ENCODE measurements around the gene ENDOD1.

ENDOD1 gene

DNA sequence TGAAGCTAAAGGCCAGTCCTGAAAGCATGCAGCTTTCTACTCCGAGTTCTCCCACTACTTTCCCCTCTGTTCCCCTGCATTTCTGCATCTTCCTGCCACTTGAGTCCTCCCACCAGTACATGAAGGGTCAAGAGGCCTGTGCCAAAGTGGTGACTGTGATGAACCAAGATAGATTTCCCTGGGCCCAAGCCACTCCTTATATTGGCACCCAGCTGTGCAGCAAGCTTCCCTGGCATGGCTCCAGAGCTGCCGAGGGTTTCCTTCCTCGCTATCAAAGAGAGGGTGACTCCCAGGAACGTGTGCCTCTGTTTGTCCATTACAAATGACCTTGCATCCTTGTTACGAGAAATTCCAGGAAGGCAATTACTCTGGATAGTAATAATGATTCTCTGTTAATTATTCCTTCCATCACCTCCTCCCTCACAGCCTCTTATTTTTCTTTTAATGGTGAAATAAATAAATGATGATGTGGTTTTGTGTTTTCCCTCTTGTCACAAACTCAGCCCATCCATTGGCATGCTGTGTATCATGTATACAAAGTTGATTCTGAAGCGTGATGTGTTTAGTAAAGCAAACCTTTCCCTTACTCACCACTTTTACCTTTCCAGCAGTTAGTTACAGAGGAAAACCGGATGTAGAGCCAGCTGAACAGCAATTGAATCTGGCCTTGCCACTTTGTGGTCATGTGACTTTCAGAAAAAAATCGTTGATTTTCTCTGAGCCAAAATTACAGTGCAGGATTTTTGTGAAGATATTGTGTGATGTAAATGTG is 14.7 kb upstream of the ENDOD1 start:
- DNase-seq: no peak

DNA sequence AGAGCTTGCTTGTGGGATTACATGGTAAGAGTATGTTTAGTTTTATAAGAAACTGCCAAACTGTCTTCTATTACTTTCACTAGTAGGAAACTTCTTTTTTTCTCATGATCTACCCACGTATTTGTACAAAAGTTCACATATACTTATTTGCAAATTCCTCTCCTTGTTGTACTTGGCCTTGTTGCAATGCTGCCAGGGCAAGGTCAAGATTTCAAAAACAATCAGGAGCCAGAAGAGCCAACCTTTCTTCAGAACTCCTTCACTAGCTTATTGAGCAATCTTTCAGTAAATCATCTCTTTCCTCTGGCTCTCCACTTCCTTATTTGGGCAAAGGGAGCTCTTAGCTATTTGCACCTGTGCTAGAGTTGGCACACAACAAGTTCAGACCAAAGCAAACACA is 13.2 kb upstream of the ENDOD1 start:
- DNase-seq: no peak

DNA sequence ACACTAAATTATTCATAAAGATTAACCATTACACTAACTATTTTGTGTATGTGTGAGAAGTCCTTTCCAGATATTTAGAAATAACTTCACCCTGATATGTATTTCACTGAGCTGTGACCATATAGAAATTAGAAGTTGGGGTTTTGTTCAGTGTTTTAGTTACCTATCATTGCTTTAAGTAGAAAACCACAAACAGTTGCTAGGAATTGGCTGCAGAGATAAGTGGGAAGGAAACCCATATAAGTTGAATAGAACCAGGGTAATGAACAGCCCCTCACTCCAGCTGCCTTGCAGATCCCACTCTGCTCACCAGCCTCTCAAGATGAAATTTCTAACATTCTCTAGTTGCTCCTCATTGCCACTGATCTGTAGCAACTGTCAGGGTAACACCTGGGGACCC is 12.7 kb upstream of the ENDOD1 start:
- no peak for DNase-seq

DNA sequence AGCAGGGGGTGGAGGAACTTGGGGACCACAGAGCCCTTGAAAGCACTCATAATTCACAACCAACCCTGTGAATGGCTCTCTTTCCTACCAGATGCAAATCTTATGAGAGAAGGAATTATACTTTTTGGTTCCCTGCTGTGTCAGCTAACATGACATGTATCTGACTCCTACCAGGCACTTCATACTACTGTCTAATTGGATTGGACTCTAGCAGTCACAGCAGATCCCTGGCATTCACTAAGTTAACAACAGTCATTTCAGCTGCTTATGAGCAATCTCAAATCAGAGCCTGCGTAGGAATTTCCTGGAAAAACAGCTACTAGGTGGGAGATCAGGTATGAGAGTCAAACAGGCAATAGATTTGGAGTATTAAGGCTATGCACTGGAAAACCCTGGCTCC is 11.1 kb upstream of the ENDOD1 start:
- DNase-seq: no peak

DNA sequence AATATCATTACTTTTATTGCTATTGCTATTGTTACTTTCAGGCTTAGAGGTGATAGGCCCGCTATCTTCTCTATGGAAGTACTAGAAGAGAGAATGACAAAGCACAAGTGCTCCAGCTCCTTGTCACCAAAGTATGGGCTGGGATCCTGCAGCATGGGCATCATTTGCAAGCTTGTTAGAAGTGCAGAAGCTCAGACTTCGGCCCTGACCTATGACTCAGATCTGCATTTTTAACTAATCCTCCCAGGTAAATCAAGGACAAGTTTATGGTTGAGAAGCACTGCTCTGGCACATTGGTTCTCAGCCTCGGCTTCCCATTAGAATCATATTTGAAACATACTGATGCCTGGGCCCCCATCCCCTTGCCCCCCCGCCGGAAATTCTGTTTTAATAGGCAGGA is 8.6 kb upstream of the ENDOD1 start:
- DNase-seq: no peak

DNA sequence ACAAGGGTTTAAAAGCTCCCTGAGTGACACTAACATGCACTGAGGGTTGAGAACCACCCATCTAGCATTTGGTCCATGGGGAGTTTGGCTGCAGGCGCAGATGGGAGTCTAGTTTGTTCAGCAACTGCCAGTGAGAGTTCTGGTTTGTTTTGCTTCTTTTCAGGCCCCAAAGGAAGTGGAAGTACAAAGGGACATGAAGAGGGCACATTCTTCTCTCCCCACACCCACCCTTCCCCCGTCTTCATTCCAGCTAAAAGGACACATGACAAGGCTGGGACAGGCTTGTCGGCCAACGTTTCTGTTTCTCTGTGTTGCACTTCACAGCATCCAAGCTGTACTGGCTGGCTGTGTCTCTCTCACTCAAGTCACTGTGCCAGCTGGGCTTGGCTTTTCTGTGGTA is 8.2 kb upstream of the ENDOD1 start:
- no peak for DNase-seq

DNA sequence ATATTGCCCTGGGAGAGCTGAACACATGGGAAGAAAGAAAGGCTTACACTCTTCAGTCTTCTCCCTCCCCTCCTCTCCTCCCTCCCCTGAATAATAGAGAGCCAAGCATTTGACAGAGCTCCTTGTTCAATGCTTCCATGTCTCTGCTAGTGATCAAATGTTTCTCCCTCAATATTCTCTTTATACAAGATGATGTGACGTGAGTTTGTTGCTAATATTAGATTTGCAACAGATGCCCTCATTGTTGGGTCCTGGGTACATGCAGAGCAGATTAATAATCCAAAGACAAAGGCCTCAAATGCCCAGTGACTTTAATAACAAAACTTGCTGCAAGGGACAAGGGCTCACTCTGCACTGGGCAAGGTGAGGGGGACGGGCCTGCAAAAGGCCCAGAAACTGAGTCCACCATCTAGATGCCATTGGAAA is 7.1 kb upstream of the ENDOD1 start:
- DNase-seq: no peak

DNA sequence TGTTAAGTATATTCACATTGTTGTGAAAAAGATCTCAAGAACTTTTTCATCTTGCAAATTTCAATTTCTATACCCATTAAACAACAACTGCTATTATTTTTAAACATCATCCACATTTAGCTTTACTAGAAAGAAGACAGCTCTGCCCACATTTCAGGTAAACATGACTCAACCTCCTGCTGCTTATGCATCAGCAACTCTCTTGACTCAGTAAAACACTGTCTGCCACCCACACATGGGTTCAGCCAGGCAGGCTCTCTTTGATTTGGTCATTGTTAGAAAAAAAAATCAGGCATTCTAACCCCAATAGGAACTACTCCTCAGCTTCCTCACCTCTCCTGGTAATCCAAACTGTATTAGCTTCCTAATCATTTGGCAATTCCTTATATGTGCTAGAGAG is 5.1 kb upstream of the ENDOD1 start:
- no peak for DNase-seq

DNA sequence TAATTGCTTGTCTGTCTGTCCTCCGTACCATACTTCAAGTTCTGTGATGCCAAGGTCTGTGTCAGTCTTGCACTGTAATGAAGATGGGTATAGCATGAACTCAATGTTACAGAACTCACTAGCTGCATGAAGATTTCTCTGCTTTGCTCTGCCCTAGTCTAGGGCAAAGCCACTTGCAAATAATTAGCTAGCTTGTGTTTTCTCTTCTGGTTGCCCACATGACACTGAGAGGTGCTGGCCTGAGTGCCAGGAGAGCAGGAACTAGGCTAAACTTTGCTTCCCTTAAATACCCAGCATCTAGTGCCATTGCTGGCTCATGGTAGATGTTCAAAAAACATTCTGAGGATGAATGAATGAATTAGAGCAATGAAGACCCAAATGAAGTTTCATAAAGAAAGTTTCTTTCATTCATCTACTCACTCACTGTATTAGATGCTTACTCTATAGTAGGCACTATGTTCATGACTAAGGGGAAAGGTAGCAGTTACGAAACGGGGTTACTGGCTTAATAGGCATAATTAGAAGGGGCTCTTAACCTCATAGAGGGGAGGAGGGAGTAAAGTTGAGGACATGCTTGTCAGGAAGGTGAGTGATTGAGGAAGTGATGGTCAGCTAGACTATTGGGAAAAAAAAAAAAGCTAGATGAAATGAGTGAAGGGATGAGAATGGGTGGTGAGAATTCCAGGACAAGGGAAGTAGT is 4.4 kb upstream of the ENDOD1 start:
- no peak for DNase-seq

DNA sequence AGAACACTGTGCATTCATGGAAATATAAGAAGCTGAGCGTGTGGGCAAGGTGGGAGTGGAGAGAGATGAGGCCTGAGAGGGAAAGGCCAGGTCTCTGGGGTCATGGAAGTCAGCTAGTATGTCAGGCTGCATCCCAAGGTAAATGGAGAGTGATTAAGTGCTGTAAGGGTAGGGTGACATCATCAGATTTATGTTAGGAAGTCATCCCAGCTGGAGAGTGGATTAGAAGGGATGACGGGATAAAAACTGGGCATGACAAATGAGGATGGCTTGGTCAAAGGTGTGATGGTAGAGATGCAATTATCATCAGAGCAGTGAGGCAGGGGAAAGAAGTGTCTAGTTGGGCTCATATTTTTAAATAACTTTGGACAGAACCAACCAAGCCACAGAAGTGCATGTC is 3.5 kb upstream of the ENDOD1 start:
- DNase-seq: no peak

DNA sequence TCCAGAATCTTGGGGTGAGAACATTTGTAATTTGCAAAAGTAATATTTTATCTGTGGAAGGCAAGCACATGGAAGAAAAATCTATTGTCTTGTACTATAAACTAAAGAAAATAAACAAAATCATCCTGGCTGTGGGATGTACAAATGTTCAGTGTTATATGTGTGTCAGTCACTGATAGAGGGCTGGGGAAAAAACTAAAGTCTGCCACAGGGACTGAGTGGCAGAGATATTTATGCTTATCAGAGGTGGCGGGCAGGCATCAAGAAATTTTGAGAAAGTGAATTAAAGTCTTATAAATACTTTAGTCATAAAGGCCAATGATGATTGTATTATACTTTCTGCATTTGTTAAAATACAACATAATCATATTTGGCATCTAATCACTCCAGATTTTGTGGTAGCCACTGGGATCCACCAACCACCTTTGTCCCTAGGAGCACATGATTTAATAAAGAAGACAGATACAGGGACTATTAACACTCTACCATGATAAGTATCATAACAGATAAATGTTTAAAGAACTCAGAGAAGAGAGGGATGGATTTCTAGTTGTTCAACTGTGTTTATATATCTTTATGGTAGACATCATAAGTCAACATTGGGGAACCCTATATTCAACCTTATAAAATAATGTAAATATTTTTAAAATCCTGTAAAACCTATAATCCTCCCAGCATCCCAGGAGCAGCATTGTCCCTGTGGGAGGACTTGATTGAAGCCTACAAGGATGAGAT is 2.6 kb upstream of the ENDOD1 start:
- DNase-seq: no peak

DNA sequence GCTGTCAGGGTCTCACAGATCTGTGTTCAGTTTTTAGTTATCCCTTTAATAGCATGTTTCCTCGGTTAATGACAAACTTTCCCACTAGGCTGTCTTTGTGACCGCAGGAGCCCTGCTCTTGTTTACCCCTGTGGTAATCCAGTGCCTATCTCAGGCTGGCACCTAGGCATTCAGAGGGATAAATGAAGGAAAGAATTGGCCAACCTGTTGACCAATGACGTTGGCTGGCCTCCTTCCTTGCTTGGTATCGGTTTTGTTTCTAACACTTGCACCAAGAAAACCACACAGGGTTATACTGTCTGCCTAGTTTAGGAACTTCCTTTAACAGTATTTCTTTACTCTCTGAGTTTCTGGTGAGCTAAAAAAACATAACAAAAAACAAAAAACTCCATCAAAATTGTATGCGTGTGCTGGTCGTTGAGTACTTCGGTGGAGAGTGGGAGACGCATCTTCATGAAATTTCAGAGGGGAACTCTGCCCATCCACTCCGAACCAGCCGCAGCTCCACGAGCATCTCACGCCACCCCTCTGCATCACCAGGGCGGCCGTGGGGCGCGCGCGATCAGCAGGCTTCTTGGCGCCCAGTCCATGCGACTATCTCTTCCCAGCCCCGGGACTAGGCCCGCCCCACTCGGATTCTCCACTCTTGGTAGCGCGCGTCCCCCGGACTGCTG is 563 bp upstream of the ENDOD1 start:
- DNase-seq: peak; percentile 92

DNA sequence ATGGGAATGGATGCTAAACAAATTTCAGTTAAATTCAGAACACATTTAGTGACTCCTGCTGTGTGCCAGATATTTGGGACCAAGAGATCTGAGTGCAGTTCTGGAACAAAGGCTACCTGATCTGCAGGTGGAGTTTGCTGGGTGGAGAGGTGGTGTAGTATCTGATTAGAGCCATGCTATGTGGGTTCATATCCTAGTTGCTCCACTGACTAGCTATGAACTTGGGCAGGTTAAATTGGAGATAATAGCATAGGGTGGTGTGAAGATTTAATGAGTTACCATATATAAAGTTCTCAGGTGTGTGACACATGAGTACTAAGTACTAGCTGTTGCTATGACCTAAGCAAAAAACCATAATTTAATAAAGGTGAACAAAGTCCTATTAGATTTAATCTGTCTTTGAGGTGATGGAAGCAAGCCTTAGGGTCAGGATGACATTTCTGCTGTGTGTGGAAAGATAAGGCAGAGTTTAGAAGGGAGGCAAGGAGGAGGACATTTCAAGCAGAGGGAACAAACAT is 2.1 kb downstream of the ENDOD1 start:
- no peak for DNase-seq

DNA sequence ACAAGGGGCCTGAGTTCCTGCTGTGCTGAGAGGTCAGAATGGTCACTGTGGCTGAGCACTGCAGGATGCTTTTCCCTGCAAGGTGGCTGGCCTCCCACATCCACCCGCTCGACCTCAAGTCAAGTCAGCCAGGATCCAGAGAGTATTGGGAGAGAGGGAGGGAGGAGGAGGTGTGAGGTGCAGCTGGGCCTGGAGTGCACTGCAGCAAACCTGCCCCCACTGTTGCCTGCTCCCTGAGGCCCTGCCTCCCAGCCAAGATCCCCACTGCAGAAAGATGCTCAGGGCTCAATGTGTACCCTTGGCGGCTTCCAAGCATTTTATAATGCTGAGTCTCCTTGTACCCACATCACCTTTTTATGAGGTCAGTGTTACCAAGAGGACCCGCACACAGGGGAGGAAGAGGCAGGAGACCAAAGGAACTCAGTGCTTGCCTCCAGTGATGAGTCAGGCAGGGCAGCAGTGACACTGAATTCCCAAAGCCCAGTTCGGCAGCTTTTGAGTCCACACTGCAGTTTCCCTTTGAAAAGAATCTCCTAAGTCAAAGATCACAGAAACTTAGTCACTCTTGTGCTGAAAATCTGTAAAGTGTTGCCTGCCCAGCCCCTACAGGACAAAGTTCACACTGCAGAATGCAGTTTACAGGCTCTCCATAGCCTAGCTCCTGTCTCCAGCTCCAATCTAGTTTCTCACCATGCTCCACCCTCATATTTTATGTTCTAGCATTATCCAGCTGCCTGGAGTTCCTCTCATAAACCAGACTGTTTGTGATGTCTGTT is 3.1 kb downstream of the ENDOD1 start:
- no peak for DNase-seq

DNA sequence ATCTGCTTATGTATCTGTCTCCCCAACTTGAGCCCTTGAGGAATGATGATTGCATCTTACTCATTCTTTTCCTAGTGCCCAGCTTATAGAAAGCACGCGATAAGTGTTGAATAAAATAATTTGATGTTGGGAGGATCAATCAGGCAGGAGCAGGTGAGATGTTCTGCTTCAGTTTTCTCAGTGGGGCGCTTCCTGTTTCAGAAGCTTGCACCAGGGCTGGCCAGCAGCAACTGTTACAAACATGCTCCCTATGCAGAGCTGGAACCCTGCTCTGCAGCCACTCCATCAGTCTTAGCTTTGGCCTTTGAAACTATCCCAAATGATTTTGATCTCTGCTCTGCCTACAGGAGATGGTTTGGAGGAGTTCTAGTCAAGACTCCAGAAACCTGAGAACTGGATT is 3.9 kb downstream of the ENDOD1 start:
- no peak for DNase-seq

DNA sequence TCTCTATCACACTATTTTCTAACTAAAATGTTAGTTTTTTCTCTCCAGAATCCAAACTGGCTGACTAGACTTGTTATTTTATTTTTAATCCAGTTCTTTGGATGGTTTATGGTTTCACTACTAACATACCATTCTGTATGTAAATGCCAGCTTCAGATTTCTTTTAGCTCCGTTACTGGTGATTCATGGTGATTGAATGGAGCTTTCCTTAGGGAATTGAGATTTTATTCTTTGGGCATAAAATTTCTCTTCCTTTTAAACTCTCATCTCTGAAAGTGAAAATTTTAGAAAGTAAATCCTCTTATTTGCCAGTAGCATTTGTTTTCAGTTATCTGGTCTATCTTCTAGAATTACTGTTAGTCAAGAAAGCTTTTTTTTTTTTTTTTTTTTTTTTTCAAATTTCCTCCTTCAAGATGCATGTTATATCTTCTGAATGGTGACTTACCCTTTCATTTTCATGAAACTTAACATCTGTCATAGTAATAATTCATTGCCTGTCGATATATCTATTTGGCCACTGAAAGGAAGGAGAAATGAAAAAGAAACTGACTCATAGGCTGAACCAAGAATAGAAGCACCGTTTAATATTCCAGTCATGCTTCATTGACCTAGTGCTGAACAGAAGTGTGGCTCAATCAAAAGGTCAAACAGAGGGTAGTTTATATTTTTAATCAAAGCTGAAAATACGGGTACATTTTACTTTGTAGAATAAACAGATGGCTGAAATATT is 6.4 kb downstream of the ENDOD1 start:
- DNase-seq: no peak

DNA sequence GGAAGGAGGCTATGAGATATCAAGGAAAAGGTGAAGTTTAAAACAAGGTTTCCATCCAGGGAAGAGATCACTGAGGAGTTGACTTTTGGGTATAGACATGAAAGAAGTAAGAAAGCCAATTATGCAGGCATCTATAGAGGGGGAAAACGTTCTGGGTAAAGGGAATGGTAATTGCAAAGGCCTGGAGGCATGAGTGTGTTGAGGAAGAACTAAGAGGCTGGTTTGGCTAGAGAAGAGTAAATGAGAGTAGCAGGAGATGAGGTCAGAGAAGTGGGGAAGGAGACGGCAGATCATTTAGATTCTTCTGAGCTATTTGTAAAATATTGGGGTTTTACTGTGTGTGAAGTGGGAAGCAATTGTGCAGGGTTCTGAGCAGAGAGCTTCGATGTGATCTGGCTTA is 7.6 kb downstream of the ENDOD1 start:
- no peak for DNase-seq

DNA sequence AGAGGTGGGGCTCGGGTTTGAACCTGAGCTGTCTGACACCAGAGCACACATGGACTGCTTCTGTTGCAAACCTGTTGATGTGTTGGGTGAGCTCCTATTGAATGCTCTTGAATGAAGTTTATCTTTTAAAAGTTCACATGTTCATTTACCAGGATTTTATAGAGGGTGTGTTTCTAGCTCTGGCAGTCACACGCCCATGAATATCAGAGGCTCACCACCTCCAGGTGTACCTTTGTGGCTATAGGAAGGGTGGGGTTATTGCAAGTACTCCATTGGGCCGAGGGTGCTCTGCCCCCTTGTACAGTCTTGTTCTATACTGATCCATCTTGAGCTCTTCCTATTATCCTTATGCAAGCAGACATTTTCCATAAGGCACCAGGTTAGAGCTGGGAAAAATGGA is 9.2 kb downstream of the ENDOD1 start:
- no peak for DNase-seq

DNA sequence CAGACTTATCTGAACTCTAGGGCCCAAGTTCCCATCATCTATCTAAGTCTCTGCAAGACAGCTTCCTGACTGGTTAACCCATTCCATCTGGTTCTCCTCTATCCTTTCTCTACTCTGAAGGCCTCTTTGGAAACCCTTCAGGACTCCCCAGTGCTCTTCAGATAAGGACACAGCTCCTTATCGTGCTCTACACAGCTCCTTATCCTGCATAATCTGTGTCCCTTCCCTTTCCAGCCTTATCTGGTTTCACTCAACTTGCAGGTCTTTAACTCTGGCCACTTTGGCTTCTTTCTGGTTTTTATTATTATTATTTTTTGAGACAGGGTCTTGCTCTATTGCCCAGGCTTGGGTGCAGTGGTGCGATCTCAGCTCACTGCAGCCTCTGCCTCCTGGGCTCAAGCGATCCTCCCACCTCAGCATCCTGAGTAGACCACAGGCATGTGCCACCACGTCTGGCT is 10.6 kb downstream of the ENDOD1 start:
- no peak for DNase-seq

DNA sequence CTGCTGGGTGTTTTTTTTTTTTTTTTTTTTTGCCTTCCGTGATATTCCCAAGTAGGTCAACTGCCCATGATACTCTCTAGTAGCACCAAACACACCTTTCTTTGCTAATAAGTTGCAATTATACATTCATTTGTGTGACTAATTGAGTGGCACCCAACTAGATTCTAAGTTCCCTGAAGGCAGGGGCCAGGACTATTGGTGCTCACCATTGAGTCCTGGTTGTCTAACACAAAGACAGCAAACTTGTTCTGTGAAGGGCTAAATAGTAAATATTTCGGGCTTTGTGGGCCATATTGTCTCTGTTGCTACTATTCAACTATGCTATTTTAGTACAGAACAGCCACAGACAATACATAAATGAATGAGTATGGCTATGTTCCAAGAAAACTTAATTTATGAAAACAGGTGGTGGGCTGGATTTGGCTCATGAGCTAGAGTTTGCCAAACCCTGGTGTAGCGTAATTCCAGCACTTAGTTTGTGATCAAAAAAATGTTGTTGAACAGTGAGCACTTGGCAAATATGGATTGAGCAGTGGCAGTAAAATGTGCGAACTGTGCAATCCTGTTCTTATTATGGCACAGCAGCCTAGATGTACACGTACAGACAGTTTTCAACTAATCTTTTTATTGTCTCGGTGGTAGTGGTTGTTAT is 11.3 kb downstream of the ENDOD1 start:
- DNase-seq: no peak

DNA sequence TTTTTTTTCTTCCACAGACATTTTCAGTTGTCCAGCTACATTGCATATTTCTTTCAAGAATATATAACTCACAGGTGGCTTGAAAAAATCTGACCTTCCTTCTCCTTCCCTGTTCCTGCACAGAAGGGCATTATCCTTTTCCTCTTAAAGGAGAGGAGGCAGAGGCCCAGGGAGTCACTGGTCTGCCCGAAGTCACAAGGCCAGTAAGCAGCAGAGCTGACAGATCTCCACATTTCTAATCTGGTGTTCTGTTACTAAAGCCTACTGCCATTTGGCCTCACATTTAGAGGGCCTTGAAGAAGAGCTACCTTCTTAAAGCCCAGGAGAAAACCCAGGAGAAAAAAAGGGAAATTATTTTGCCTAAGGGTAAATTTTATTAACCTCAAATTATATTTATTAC is 12.3 kb downstream of the ENDOD1 start:
- no peak for DNase-seq
